GM19455 (cell line): Measurements from ENCODE around the gene MAST4.

Source experiments
- ATAC-seq: cut with Tn5 transposase; IDR thresholded peaks from one replicate; pipeline ENCODE4 v1.9.1; 2021; ENCODE audit not compliant: unreplicated experiment

Gene MAST4

GRCh38 chr5:66896171-66896570, 300.0 kb downstream of the MAST4 start:
- no peak for ATAC-seq

- no peak for ATAC-seq
Observed at GRCh38 chr5:66897356-66897755, 301.2 kb downstream of the MAST4 start.

- no peak for ATAC-seq
Observed at GRCh38 chr5:66898241-66898995, 302.2 kb downstream of the MAST4 start.

- no peak for ATAC-seq
Observed at GRCh38 chr5:66903218-66903617, 307.0 kb downstream of the MAST4 start.

- ATAC-seq: no peak
Observed at GRCh38 chr5:66903709-66904108, 307.5 kb downstream of the MAST4 start.

GRCh38 chr5:66904189-66904588, 308.0 kb downstream of the MAST4 start:
- no peak for ATAC-seq

- ATAC-seq: no peak
Observed at GRCh38 chr5:66906021-66906420, 309.8 kb downstream of the MAST4 start.

- ATAC-seq: no peak
Observed at GRCh38 chr5:66908230-66908629, 312.0 kb downstream of the MAST4 start.

GRCh38 chr5:66909364-66909763, 313.2 kb downstream of the MAST4 start:
- no peak for ATAC-seq

GRCh38 chr5:66912787-66913186, 316.6 kb downstream of the MAST4 start:
- ATAC-seq: no peak

GRCh38 chr5:66915531-66915930, 319.3 kb downstream of the MAST4 start:
- ATAC-seq: no peak

- ATAC-seq: no peak
Observed at GRCh38 chr5:66922881-66923280, 326.7 kb downstream of the MAST4 start.

GRCh38 chr5:66923457-66923856, 327.3 kb downstream of the MAST4 start:
- no peak for ATAC-seq

- no peak for ATAC-seq
Observed at GRCh38 chr5:66923922-66924321, 327.7 kb downstream of the MAST4 start.

- ATAC-seq: no peak
Observed at GRCh38 chr5:66927140-66927539, 330.9 kb downstream of the MAST4 start.

- ATAC-seq: no peak
Observed at GRCh38 chr5:66929281-66929680, 333.1 kb downstream of the MAST4 start.

- no peak for ATAC-seq
Observed at GRCh38 chr5:66929995-66930394, 333.8 kb downstream of the MAST4 start.

- ATAC-seq: no peak
Observed at GRCh38 chr5:66931651-66932050, 335.5 kb downstream of the MAST4 start.

GRCh38 chr5:66932457-66932856, 336.3 kb downstream of the MAST4 start:
- no peak for ATAC-seq

GRCh38 chr5:66933066-66933465, 336.9 kb downstream of the MAST4 start:
- ATAC-seq: no peak

GRCh38 chr5:66939094-66939493, 342.9 kb downstream of the MAST4 start:
- ATAC-seq: no peak

- ATAC-seq: peak; percentile 77
Observed at GRCh38 chr5:66945389-66946349, 349.5 kb downstream of the MAST4 start.
